T-cell (primary cell): ENCODE data around the gene NELFCD. TPM values are rescaled to one million over a fixed set of nuclear protein-coding genes. Genes with fewer than 3 reads are reported as not detected.

Experiments used
- ATAC-seq, 4 experiments: fragments of 200-7000 bp in 3 of 4; fragments of 150-1000 bp in 1 of 4; cut with Tn5 transposase; replicated peaks in 1 of 4; 1 replicate in 3 of 4; 2 replicates in 1 of 4; pipeline ENCODE4 v1.10.0; 2021; ENCODE audit warnings: moderate library complexity in 3 of 4, mild to moderate bottlenecking in 2 of 4, moderate number of reproducible peaks in 1 of 4
- CTCF ChIA-PET, 2 donors: fragments of 300-600 bp; sonication (Branson Sonifier 250); formaldehyde crosslinking; loops; one replicate each; lab custom pipeline; 2022; ENCODE audit warnings: antibody characterized with exemption in 2 of 2; lab: Charles Lee
- POLR2A ChIA-PET, 2 donors: fragments of 300-600 bp; sonication (Branson Sonifier 250); formaldehyde crosslinking; loops; one replicate each; lab custom pipeline; 2022; ENCODE audit warnings: antibody characterized with exemption in 2 of 2; lab: Charles Lee
- DNase-seq, 35 experiments: peaks; one replicate each; pipeline versions ENCODE4 v3.0.0 to v3.0.0-alpha.2; 2013 to 2023
- H3K27ac ChIP-seq: one replicate; pipeline ENCODE4 v1.5.1; 2013; ENCODE audit warnings: low read length
- H3K27me3 ChIP-seq, 2 experiments: replicated peaks in 1 of 2; 1 replicate in 1 of 2; 2 replicates in 1 of 2; pipeline versions ENCODE4 v1.6.1 to v1.7.0; 2013; ENCODE audit warnings: low read length in 1 of 2, mixed read lengths in 1 of 2; ENCODE audit not compliant: control insufficient read depth in 2 of 2, insufficient read depth in 2 of 2; ENCODE audit errors: extremely low read depth in 1 of 2
- H3K36me3 ChIP-seq, 2 donors: 1 replicate in 1 of 2; 2 replicates in 1 of 2; pipeline versions ENCODE4 v1.6.1 to v1.7.0; 2013; ENCODE audit warnings: low read length in 1 of 2; ENCODE audit not compliant: control insufficient read depth in 2 of 2, insufficient read depth in 1 of 2; ENCODE audit errors: extremely low read depth in 1 of 2
- H3K4me1 ChIP-seq, 2 experiments: 1 replicate in 1 of 2; 2 replicates in 1 of 2; pipeline versions ENCODE4 v1.6.1 to v1.7.0; 2013; ENCODE audit warnings: low read length in 2 of 2, mixed read lengths in 1 of 2; ENCODE audit not compliant: insufficient read depth in 2 of 2, control insufficient read depth in 1 of 2; ENCODE audit errors: extremely low read depth in 1 of 2
- H3K4me3 ChIP-seq, 2 donors: 1 replicate in 1 of 2; 2 replicates in 1 of 2; pipeline versions ENCODE4 v1.5.1 to v1.7.0; 2013; ENCODE audit warnings: mild to moderate bottlenecking in 2 of 2, low read length in 1 of 2, moderate library complexity in 1 of 2; ENCODE audit not compliant: control insufficient read depth in 1 of 2; ENCODE audit errors: extremely low read depth in 1 of 2
- H3K9me3 ChIP-seq: 2 replicates; pipeline ENCODE4 v1.7.0; 2013
- H3K27ac Mint-ChIP-seq, 2 donors: one replicate each; pipeline ENCODE4 v1.8.0; 2020 to 2021; ENCODE audit warnings: mild to moderate bottlenecking in 2 of 2, mixed read lengths in 2 of 2
- H3K27me3 Mint-ChIP-seq, 2 donors: one replicate each; pipeline ENCODE4 v1.8.0; 2021 to 2022; ENCODE audit warnings: mixed read lengths in 2 of 2
- H3K36me3 Mint-ChIP-seq: one replicate; pipeline ENCODE4 v1.8.0; 2021; ENCODE audit warnings: mixed read lengths
- H3K4me1 Mint-ChIP-seq, 3 donors: one replicate each; pipeline ENCODE4 v1.8.0; 2020 to 2022; ENCODE audit warnings: mixed read lengths in 3 of 3, mild to moderate bottlenecking in 1 of 3
- H3K4me3 Mint-ChIP-seq, 3 donors: one replicate each; pipeline ENCODE4 v1.8.0; 2020 to 2022; ENCODE audit warnings: mild to moderate bottlenecking in 3 of 3, mixed read lengths in 3 of 3, moderate library complexity in 3 of 3
- H3K9me3 Mint-ChIP-seq, 3 donors: one replicate each; pipeline ENCODE4 v1.8.0; 2020 to 2022; ENCODE audit warnings: mixed read lengths in 3 of 3
- WGBS: methylation state at CpG from one replicate; pipeline ENCODE4 v1.1.5; 2013; ENCODE audit warnings: missing lambda C conversion rate; ENCODE audit not compliant: insufficient coverage; 5-methylcytosine and 5-hydroxymethylcytosine counted together
- total RNA-seq, 35 experiments: library from RNA in 6 of 35; stranded (reverse) in 6 of 35; fragments of 120-200 nt in 1 of 35; gene quantifications; one replicate each; pipeline versions ENCODE4 v1.2.1 to v1.2.4 and lab custom pipeline; 2013 to 2026

The NELFCD gene
- total RNA-seq, 5 donors from 2014 or later (not counting 1 experiment from before 2014, with no cell fraction given), result 72.6 to 95.4 (median 90.4) TPM

DNA sequence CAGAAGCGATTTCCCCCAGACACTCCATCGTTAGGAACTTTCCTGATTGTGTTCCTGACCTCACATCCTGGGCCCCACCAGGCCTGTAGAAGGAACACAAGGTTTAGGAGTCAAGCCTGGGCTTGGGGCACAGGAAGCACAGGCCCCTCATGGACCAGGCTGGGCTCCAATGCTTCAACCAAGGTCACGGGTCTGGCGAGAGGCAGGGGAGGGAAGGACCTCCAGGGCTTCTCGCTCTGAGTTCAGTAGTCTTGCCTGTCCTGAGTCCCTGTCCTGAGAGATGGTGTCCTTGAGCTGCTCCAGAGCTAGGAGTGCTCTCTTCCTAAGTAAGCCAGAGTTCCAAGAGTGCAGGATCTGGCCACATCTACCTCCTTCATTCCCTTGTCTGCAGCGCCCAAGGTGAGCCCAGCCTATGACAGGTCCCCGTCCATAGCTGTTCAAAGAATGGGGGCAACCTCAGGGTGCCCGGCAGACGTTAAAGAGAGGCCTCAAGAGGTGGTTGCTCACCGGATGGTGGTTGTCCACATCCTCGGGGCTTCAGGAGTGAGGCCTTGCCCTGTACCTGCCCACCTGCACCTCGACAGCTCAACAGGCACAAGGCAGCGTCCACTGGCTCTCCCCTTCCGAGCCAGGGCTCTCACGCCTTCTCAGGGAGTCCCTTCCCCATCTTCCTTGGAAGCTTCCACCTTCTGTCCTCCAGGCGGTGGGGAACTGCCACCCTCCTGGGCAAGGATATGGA lies 36.6 kb downstream of the NELFCD start:
- peak overlapping the region in 1 of 3 donors; percentile 42 for H3K4me3 Mint-ChIP-seq
- ATAC-seq, result no peak
- POLR2A ChIA-PET, result interaction anchor here in 1 of 2 donors (0.5 kb wide), 1 partner anchor 41 kb away, joined by 5 read pairs; no protein-coding TSS in a partner anchor
- H3K27ac Mint-ChIP-seq, result peak overlapping the region in 1 of 2 donors; percentile 40
- Histone ChIP-seq H3K36me3 (peaks cover 0 to 9% of the 10 kb centered on the region in 2 donors), H3K4me1 (peaks cover 6 to 33% of the 10 kb centered on the region in 2 experiments), H3K27me3 (no peaks in the 10 kb centered on the region), H3K27ac (no peak overlapping the region), H3K4me3 (no peak overlapping the region), H3K9me3 (no peaks in the 10 kb centered on the region)
- no peak for DNase-seq
- peaks cover 4% of the 10 kb centered on the region for H3K36me3 Mint-ChIP-seq
- no peaks in the 10 kb centered on the region for H3K9me3 Mint-ChIP-seq
- H3K4me1 Mint-ChIP-seq, result peaks cover 41 to 44% (median 42%) of the 10 kb centered on the region in 3 donors
- 79% methylated on average over 11 of the region's 16 CpGs for WGBS
- H3K27me3 Mint-ChIP-seq, result no peaks in the 10 kb centered on the region
- CTCF ChIA-PET, result no interaction called here

- Histone ChIP-seq H3K9me3 (no peaks in the 10 kb centered on the region), H3K36me3 (peaks cover 0 to 20% of the 10 kb centered on the region in 2 donors), H3K4me1 (peaks cover 6 to 29% of the 10 kb centered on the region in 2 experiments), H3K4me3 (no peak overlapping the region), H3K27ac (no peak overlapping the region), H3K27me3 (no peaks in the 10 kb centered on the region)
- Mint-ChIP-seq H3K27me3 (no peaks in the 10 kb centered on the region), H3K4me1 (peaks cover 33 to 38% (median 33%) of the 10 kb centered on the region in 3 donors), H3K9me3 (no peaks in the 10 kb centered on the region), H3K36me3 (peaks cover 13% of the 10 kb centered on the region), H3K27ac (no peak overlapping the region), H3K4me3 (no peak overlapping the region)
- 100% methylated on average over 7 of the region's 10 CpGs for WGBS
- ChIA-PET POLR2A (no interaction called here), CTCF (no interaction called here)
- DNase-seq, result no peak
- ATAC-seq, result no peak
Measured at GRCh38 chr20:59018817-59019216, 37.8 kb downstream of the NELFCD start.

DNA sequence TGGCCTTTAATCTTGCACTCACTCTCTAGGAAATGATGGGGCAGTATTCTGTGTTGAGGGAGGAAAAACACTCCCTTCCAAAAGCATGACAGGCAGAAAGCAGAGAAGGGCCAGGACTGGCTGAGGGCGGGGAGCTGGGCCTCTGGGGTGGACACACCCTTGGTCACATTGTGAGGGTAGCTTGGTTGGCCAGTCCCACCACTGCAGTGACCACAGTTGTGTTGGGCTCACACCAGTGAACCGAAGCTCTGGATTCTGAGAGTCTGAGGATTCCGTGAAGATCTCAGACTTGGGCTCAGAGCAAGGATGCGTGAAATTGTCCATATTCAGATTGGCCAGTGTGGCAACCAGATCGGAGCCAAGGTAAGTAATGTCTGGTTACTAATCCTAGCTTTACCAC lies 38.2 kb downstream of the NELFCD start, which contains the start of gene TUBB1:
Gene TUBB1, plus strand, starts transcription at position 213 of the 400 bp plus-strand sequence. Its CDS starts 94 bp downstream, at position 307.
- Histone ChIP-seq H3K4me1 (peaks cover 6 to 25% of the 10 kb centered on the region in 2 experiments), H3K27ac (no peak within 1 kb of the TSS), H3K36me3 (peaks cover 0 to 24% of the 10 kb centered on the region in 2 donors), H3K4me3 (no peak within 1 kb of the TSS), H3K27me3 (no peaks in the 10 kb centered on the region), H3K9me3 (no peaks in the 10 kb centered on the region)
- Mint-ChIP-seq H3K9me3 (no peaks in the 10 kb centered on the region), H3K4me3 (no peak within 1 kb of the TSS), H3K36me3 (peaks cover 17% of the 10 kb centered on the region), H3K4me1 (peaks cover 29 to 34% (median 29%) of the 10 kb centered on the region in 3 donors), H3K27me3 (no peaks in the 10 kb centered on the region), H3K27ac (no peak within 1 kb of the TSS)
- CTCF ChIA-PET, result interaction anchor here in 1 of 2 donors (1.1 kb wide), 1 partner anchor 112 kb away, joined by 3 read pairs; no protein-coding TSS in a partner anchor
- no peak for DNase-seq
- 94% methylated on average over 5 of the region's 5 CpGs for WGBS
- POLR2A ChIA-PET, result no interaction called here
- no peak for ATAC-seq

DNA sequence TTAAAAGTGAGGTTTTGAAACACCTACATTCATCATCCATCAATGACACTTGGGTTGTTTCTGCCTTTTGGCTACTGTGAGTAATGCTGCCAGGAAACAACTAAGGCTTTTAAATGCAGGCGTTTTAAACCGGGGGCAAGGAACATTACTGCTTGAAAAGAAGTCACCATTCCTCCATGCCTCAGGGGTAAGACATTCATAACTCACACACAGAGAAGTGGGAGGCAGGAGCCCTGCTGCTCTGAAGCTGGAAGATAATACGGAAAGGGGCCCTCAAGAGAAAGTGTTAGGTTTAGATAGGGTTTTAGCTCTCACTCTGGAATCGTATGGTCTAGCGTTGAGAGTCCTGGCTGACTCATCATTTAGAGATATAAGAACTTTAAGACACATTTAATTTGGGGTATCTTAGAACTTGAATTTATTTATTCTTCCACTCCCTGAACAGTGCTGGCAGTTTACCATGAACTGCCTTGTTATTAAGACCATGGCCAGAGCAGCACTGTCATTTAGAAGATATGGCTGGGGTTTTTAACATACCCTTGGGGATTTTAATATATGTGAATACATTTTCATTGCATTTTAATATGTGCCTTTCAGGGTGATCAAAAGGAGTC lies 40.0 kb downstream of the NELFCD start:
- ChIA-PET CTCF (no interaction called here), POLR2A (no interaction called here)
- no peaks in the 10 kb centered on the region for H3K9me3 Mint-ChIP-seq
- H3K4me3 Mint-ChIP-seq, result no peak overlapping the region
- peaks cover 25 to 33% (median 29%) of the 10 kb centered on the region in 3 donors for H3K4me1 Mint-ChIP-seq
- WGBS, result no CpG with 5 or more reads among the region's 5 CpGs
- no peak for DNase-seq
- no peaks in the 10 kb centered on the region for H3K9me3 ChIP-seq
- H3K27ac Mint-ChIP-seq, result peak overlapping the region in 1 of 2 donors; percentile 52
- peaks cover 0 to 43% of the 10 kb centered on the region in 2 donors for H3K36me3 ChIP-seq
- no peaks in the 10 kb centered on the region for H3K27me3 ChIP-seq
- H3K27ac ChIP-seq, result no peak overlapping the region
- ATAC-seq, result no peak
- H3K4me1 ChIP-seq, result peaks cover 6 to 16% of the 10 kb centered on the region in 2 experiments
- H3K27me3 Mint-ChIP-seq, result no peaks in the 10 kb centered on the region
- H3K4me3 ChIP-seq, result no peak overlapping the region
- peaks cover 28% of the 10 kb centered on the region for H3K36me3 Mint-ChIP-seq

DNA sequence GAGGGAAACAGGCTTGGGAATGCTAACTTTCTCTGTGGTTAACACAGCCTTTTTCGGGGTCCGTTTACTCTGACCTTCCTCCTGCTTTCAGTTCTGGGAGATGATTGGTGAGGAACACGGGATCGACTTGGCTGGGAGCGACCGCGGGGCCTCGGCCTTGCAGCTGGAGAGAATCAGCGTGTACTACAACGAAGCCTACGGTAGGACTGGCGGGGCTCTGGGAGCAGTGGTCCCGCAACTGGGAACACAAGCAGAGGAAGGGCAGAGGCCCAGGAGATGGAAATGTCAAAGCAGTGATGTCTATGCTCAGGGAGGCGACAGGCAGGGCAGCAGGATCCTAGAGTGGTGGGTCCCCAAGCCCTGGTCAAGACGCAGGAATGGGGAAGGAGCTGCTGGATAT lies 41.7 kb downstream of the NELFCD start:
- H3K9me3 Mint-ChIP-seq, result no peaks in the 10 kb centered on the region
- peaks cover 42% of the 10 kb centered on the region for H3K36me3 Mint-ChIP-seq
- no peak overlapping the region for H3K27ac Mint-ChIP-seq
- Histone ChIP-seq H3K4me3 (no peak overlapping the region), H3K4me1 (peaks cover 5 to 8% of the 10 kb centered on the region in 2 experiments), H3K9me3 (no peaks in the 10 kb centered on the region), H3K27ac (no peak overlapping the region), H3K27me3 (no peaks in the 10 kb centered on the region), H3K36me3 (peaks cover 0 to 57% of the 10 kb centered on the region in 2 donors)
- no peak overlapping the region for H3K4me3 Mint-ChIP-seq
- ChIA-PET POLR2A (interaction anchor here in 1 of 2 donors (0.7 kb wide), 1 partner anchor 114 kb away, joined by 9 read pairs; no protein-coding TSS in a partner anchor), CTCF (no interaction called here)
- WGBS, result 96% methylated on average over 13 of the region's 15 CpGs
- no peaks in the 10 kb centered on the region for H3K27me3 Mint-ChIP-seq
- ATAC-seq (no peak), DNase-seq (no peak)
- H3K4me1 Mint-ChIP-seq, result peaks cover 25 to 33% (median 29%) of the 10 kb centered on the region in 3 donors

GRCh38 chr20:59023616-59024015 lies 42.6 kb downstream of the NELFCD start:
- no peak overlapping the region for H3K27ac ChIP-seq
- Mint-ChIP-seq H3K4me3 (no peak overlapping the region), H3K4me1 (peaks cover 32 to 40% (median 36%) of the 10 kb centered on the region in 3 donors), H3K27ac (no peak overlapping the region), H3K36me3 (peaks cover 47% of the 10 kb centered on the region), H3K27me3 (no peaks in the 10 kb centered on the region), H3K9me3 (no peaks in the 10 kb centered on the region)
- ChIA-PET POLR2A (no interaction called here), CTCF (no interaction called here)
- ATAC-seq, result no peak
- 95% methylated on average over 11 of the region's 13 CpGs for WGBS
- DNase-seq, result no peak
- H3K36me3 ChIP-seq, result peaks cover 0 to 65% of the 10 kb centered on the region in 2 donors
- no peaks in the 10 kb centered on the region for H3K27me3 ChIP-seq
- no peaks in the 10 kb centered on the region for H3K9me3 ChIP-seq
- peaks cover 9 to 10% of the 10 kb centered on the region in 2 experiments for H3K4me1 ChIP-seq
- no peak overlapping the region for H3K4me3 ChIP-seq
